NCI-H2196 (cell line): Measurements from ENCODE around the gene OSBPL6.
"Not testable (repeated sequence)": the region's sequence is repeated elsewhere in the genome, so short reads cannot be mapped to it uniquely, and the experiment has no call there.

Experiments used
- DNase-seq: peaks from one replicate; lab custom pipeline; 2025; ENCODE audit not compliant: unreplicated experiment; lab: John Stamatoyannopoulos, UW

The OSBPL6 gene

GRCh38 chr2:178394859-178395258, 200.5 kb downstream of the OSBPL6 start:
- no peak for DNase-seq

- no peak for DNase-seq
These were observed 201.0 kb downstream of the OSBPL6 start for GRCh38 chr2:178395295-178395694.

- no peak for DNase-seq
These were observed 201.7 kb downstream of the OSBPL6 start for GRCh38 chr2:178395941-178396570.

GRCh38 chr2:178397002-178397605, 202.8 kb downstream of the OSBPL6 start:
- DNase-seq: peak; percentile 73

- DNase-seq: no peak
These were observed 207.7 kb downstream of the OSBPL6 start for GRCh38 chr2:178401994-178402437.

GRCh38 chr2:178403671-178404306, 209.5 kb downstream of the OSBPL6 start:
- no peak for DNase-seq

- peak; percentile 22 for DNase-seq
These were observed 210.1 kb downstream of the OSBPL6 start for GRCh38 chr2:178404368-178404767.

- no peak for DNase-seq
These were observed 214.9 kb downstream of the OSBPL6 start for GRCh38 chr2:178409261-178409660.

GRCh38 chr2:178412047-178412446, 217.7 kb downstream of the OSBPL6 start:
- no peak for DNase-seq

- not testable (repeated sequence) for DNase-seq
These were observed 218.1 kb downstream of the OSBPL6 start for GRCh38 chr2:178412453-178412852.

- peak; percentile 63 for DNase-seq
These were observed 219.4 kb downstream of the OSBPL6 start for GRCh38 chr2:178413472-178414265.

GRCh38 chr2:178414266-178415247, 220.2 kb downstream of the OSBPL6 start:
- peak; percentile 91 for DNase-seq

- DNase-seq: no peak
These were observed 221.7 kb downstream of the OSBPL6 start for GRCh38 chr2:178415979-178416378.

GRCh38 chr2:178417916-178418315, 223.6 kb downstream of the OSBPL6 start:
- DNase-seq: no peak

GRCh38 chr2:178418426-178418825, 224.1 kb downstream of the OSBPL6 start:
- no peak for DNase-seq

- peak; percentile 13 for DNase-seq
These were observed 224.8 kb downstream of the OSBPL6 start for GRCh38 chr2:178419123-178419522.

GRCh38 chr2:178420463-178420999, 226.2 kb downstream of the OSBPL6 start:
- DNase-seq: no peak

GRCh38 chr2:178422097-178422496, 227.8 kb downstream of the OSBPL6 start:
- no peak for DNase-seq

GRCh38 chr2:178423746-178424145, 229.4 kb downstream of the OSBPL6 start:
- not testable (repeated sequence) for DNase-seq

- DNase-seq: no peak
These were observed 231.0 kb downstream of the OSBPL6 start for GRCh38 chr2:178425255-178425827.
